IPS DF 4.7 (cell line): ENCODE data around the gene SLC35F1.

Experiments used
- DNase-seq: peaks from one replicate; pipeline ENCODE4 v3.0.0-alpha.2; 2013; ENCODE audit warnings: low spot score; ENCODE audit errors: extremely low read depth

The SLC35F1 gene

DNA sequence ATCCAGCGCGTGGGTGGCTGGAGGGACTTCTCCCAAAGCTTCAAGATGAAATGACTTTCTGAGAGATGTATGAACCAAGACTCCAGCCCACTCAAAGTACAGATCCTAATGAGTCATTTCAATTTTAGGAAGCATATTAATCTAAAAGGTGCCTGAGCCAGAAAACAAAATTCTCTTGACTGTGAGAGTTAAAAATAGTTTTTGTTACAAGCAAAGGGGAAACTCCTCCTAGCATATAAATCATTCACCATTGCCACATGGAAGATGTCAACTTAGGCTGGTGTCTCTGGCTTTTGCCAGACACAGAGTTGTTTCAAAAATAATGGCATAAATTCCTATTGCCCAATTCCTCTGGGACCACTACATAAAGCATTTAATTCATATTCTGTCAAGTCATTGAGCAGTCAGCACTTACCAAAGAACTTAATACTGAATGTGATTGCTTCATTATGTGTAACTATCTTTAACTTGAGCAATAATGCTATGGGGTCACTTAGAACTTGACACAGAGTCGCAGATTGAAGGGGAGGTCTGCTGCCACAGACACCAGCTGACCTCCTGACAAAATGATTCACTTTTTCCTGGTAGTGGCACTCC lies 280.6 kb downstream of the SLC35F1 start:
- DNase-seq = no peak

DNA sequence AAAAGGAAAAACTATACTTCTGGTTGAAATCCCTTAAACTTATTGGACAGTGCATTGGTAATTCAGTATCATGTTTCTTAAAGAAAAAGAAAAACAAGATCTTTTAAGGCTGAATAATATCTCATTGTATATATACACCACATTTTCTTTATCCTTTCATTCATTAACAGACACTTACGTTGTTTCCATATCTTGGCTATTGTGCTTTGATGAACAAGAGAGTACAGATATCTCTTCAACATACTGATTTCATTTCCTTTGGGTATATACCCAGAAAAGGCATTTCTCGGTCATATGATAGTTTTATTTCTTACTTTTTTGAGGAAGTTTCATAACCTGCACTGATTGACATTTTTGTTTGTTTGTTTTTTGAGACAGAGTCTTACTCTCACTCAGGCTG lies 281.5 kb downstream of the SLC35F1 start:
- no peak for DNase-seq

DNA sequence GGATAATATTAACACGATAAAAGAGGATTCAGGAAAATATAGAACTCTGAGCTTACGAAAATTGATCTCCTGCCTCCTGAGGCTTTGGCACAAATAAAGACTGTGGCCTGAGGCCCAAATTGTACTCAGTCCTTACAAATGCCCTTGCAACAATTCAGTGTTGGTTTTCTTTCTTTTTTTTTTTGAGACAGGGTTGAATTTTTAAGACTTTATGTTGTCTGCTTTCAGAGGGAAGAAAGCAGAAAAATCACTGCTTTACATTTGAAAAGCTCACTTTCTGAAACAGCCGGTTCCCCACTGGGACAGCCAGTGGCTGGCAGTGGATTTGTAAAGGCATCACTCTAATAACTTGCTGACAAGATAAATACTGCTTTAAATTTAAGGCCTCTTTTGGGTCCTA lies 290.5 kb downstream of the SLC35F1 start:
- DNase-seq = peak; percentile 19

DNA sequence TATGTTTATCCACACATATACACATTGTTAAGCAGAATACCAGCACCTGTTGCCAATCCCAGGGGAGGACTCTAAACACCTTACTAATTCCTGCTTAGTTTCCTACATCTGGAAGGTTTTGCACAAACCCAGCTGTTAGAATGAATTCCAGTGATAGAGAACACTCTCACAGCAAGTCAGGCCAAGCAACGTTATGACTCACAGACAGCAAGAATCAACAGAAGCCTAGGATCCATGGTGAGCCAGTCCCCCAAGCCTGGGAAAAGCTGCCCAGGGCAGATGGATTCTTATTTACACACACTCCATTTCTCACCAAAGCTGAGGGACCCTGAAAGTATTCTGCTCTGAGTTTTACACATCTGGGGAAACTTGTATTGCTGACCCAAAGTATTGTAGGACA lies 291.7 kb downstream of the SLC35F1 start:
- no peak for DNase-seq

DNA sequence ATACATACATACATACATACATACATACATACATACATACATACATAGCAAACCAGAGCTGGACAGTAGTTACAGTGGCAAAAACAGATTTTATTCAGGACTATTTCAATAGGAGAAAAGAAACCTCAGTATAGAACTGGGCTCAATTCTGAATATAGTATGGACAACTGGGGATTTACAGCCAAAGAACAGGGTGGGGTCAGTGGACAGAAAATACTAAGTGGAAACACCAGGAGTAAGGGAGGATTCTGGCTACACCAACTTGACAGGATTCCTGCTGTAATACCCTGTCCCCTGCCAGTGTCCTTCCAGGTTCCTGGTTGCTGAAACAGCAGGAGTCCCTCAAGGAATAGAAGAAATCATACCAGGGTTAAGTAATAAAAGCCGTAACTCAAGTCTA lies 293.1 kb downstream of the SLC35F1 start:
- DNase-seq = no peak

DNA sequence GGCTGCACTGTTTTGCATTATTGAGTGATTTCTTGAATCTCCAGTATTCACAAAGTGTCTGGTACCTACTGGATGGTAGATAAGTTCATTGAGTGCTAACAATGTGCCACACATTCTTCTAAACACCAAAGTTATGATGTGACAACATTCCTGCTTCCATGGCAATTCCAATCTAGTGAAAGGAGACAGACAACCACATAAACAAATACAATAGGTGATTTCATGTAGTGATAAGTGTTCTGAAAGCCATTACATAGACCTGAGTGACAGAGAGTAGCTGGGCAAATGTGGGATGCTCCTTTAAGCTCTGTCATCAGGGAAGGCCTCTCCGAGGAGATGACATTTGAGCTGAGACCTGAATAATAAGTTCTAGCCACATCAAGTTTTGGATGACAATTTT lies 295.5 kb downstream of the SLC35F1 start:
- no peak for DNase-seq

DNA sequence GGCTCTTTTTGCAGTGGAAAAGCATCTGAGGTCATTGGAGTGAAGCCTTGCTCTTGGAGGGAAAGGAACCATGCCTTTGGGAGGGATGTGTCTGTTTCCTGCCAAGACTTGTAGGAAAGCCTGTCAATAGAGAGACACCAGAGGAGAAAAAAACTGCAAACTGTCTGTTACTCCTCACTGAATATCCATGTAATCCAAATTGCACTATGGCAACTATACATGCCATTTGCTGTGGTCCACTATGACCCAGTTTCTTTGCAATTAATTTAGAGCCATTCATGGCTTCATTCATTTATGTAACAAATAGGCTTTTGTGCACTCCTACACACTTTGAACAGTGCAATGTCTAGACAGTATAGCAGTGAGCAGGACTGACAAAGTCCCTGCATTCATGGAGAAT lies 296.5 kb downstream of the SLC35F1 start:
- DNase-seq = no peak

DNA sequence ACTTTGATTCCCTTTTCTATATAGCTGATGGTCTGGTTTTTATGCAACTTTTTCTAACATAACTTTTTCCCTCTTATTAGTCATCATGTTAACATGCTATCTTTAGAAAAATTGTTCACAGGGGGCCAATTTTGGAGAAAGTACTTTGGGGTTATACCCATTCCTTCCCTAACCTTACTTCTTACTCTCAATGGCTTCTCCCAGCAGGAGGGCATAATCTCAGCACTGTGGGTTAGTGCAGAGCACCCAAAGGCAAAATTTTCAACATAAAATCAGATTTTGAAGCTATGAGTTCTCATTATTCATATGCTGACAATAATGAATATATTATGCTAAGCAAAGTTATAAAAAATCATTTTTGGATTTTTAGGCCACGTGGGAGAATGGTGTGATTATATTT lies 299.2 kb downstream of the SLC35F1 start:
- no peak for DNase-seq

DNA sequence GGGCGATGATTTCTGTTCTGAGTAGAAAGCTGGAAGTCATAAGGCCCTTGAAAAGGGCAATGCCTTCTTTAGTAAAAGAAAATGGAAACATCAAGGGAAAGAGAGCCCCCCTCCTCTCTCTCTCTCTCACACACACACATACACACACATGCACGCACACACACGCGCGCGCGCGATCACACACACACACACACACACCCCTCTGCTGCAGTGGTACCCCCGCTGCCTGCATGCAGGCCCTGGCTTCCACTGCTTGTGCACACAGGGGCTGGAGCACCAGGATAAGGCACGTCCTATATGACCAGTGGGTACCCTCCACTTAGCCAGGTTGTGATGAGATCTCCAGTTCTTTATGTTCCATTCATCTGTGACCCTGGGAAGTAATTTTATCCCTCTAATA lies 300.9 kb downstream of the SLC35F1 start:
- DNase-seq = no peak

DNA sequence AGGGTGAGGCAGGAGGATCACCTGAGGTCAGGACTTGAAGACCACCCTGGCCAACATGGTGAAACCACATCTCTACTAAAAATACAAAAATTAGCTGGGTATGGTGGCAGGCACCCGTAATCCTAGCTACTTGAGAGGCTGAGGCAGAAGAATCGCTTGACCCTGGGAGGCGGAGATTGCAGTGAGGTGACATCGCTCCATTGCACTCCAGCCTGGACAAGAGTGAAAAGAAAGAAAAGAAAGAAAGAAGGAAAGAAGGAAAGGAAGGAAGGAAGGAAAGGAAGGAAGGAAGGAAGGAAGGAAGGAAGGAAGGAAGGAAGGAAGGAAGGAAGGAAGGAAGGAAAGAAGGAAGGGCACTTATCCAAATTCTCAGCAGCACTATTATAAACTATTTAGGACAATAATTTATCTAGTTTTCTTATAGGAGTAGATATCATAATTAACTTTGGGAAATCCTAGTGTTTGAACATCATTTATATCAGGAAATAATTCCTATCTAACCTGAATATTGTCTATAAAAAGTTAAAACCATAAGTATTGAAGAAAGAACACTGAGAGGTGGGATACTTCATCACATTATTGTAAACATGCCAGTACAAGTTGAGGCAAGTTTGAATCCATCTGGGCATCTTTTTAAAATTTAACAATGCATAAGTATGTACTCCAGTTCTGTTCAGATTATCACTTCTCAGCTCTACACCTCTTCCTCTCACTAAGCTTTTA lies 305.5 kb downstream of the SLC35F1 start:
- DNase-seq = no peak

DNA sequence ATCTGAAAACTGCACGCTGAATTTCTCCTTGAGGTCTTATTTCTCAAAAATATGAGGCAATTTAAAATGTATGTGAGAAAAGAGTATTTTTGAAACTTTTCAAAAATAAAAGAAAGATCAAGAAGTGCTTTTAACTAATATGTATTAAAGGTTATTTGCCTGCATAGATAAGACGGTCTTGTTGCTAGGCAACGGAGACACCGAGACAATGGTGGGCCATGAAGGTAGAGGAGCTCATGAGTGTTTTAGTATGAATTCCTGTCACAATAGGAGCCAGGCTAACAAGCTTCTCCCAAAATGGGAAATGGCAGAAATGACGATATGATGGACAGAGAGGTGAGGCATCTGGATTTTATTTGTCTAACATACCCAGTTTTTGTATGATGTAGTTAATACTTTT lies 308.2 kb downstream of the SLC35F1 start:
- DNase-seq = no peak

DNA sequence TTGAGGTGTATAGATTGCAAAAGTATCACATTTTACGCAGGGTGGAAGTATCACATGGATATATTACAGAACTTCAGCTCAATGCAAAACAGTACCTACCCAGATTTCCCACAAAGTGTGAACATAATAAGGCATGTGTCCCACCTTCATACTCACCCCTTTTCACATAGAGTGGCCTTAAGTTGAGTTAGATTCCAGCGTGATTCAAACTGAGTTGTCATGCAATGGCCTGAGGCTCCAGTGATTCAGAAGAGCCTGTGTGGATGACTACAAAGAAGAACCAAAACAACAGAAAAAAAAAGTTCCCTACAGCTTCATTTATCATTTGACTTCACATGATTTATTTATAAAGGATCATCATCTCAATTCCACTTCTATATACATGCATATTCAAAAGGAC lies 309.7 kb downstream of the SLC35F1 start:
- DNase-seq = no peak

DNA sequence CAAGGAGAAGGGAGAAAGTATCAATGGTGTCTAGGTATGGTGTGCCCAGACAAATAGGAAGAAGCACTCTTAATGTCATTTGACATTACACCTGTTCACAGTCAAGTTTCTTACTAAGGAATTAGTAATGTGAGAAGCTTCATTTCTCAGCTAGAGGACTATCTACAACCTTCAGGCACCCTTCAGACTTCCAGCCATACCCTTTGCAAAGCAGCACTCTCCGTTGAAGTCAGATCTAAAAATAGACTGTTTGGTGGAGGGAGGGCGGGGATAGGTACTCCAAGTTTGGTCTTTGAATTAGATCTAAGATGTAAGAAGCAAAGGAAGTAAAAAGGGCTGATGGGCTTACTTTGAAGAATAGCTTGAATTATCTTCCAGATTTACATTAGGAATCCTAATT lies 311.1 kb downstream of the SLC35F1 start:
- DNase-seq = no peak

DNA sequence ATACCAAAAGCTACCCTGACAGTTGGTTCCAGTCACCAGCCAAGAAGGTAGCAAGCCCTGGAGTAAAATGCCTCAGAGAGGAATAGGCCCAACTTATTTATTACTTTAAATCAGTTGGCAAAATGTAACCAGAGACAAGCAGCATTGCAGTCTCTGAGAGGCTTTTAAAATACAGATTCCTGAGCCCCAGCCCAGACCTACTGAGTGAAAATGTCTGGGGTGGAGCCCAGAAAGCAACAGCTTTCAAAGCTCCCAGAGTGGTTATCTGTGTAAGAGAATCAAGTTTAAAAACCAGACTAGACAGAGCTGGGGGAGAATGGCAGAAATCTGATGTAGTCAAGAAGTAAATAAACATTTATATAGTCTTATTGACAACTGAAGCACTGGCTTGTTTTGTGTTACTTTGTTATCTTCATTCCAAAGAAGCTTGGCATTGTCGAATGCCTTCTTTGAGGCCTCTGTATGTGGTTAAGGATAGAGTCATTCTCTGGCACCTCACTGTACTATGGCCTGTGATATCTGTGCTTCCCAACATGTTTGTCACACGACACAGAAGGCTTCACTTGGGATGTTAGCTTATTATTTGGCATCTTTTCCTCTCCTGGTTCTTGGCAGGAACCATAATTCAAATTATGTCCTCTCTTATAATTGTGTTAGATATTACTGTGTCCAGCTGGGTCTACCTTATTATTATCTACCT lies 313.5 kb downstream of the SLC35F1 start:
- DNase-seq = no peak

DNA sequence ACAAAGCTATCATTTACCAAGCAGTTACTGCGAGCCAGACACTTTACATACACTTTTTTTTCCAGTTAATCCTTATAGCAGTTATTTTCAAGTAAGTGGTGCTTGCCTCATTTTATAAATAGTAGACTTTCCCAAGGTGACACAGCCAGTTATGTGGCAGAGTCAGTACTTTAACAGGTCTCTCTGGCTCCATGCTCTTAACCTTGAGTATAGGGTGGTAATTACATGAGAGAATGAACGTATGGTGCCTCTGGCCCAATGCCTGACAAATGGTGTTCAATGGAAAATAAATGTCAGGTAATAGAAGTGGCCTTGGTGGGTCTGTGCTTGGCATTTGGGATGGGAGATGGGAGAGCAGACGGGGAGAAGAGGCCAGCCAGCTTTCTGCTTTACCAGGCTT lies 316.3 kb downstream of the SLC35F1 start:
- DNase-seq = no peak

DNA sequence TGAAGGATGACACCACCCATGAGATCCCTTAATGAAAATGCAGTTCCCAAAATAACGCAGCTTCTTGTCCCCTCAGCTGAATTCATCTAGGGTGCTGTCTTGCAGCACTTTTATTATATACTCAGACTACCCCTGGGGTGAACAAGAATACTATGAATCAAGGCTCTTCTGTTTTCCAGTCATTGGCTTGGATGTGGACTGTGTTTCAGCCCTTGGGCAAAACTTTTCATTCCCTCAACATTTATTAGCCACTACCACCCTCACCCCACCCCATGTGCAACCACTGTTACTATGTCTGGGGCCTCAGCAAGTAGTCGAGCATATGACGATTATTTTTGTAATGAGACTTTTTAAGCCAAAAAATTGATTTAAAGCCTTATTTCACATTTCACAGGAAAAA lies 321.8 kb downstream of the SLC35F1 start:
- no peak for DNase-seq

DNA sequence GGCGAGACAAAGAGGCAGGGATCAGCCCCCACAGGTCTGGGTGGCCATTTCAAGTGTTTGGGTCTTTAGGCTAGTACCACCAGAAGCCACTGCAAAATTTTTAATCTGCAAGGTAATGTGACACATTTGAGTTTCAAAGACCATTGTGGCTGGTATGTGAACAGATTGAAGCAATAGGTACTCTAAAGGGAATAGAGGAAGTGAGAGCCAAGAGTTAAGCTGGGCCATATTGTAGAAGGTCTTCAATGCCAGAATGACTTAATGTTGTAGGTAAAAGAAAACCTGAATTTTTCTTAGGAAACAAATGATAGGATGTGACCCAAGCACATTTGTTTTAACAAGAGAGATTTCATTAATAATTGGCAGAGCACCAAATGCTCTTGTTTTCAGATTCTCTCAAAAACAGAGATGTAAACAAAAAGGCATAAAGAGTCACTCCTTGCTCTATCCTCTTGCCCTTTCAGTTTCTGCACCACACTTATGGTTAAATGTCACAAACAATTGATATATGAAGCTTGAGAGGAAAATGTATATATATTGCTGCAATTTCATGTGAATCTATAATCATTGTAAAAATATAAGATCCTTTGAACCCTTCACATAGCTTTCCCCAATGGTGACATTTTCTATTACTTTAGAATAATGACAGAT lies 333.9 kb downstream of the SLC35F1 start:
- DNase-seq = no peak

DNA sequence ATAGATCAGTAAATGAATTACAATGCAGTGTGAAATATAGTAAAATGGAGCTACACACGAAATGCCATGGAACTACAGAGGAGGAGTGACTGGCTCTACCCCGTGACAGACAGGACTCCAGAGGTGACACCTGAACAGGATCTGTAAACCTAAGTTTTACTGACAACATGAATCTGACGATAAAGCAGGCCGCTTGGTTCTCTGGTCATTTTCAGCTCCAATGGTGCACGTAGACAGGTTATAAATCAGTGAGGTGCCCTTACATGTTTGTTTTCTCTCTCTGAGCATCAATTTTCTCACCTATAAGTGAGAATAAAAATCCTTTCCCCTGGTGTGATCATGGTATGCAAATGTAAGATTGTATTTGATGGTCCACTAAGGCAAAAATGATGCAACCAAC lies 339.3 kb downstream of the SLC35F1 start:
- DNase-seq = no peak

DNA sequence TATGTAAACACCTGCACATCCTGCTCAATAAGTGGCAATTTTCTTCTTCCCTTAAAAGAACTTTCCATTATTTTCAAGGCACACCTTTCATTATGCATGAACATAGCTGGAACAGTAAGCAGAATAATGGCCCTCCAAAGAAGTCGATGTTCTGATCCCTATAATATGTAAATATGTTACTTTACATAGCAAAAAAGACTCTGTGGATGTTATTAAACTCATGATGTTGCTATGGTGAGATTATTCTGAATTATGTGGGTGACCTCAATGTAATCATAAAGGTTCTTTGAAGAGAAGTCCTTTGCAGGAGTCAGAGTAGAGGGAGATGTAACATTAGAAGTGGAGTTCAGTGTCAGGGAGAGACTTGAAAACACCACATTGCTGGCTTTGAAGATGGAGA lies 341.1 kb downstream of the SLC35F1 start:
- DNase-seq = no peak

DNA sequence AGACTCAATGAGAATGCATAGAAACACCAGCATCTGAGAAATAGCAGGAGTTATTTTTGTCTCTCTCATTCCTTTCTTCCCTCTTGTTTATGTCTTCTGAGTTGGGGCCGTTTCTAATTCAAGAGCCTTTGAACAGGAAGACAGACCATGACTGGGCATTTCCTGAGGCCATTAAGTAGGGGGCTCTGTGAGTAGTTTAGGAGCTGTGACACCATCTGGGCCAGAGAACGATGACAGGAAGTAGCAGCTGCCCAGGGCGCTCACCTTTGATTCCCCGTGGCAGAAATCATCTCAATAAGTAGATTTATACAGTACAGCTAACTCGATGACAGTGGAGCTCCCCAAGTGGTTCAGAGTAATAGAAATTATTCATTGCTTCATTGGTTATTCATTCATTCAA lies 342.6 kb downstream of the SLC35F1 start:
- DNase-seq = no peak

DNA sequence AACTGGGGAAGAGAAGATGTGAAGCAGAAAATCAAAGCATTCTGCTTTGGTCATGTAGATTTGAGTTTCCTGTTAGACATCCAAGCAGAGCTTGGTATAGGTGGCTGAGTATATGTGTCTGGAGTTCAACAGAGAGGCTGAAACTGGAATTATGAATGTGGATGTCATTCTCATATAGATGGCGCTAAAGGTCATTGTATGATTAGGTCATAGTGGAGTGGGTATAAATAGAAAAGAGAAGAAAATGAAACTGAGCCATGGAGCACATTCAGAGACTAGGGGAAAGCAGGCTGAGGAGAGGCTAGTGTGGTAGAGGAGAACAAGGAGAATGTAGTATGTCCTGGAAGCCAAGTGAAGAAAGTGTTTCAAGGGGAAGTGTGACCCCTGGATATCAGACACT lies 345.4 kb downstream of the SLC35F1 start:
- no peak for DNase-seq

DNA sequence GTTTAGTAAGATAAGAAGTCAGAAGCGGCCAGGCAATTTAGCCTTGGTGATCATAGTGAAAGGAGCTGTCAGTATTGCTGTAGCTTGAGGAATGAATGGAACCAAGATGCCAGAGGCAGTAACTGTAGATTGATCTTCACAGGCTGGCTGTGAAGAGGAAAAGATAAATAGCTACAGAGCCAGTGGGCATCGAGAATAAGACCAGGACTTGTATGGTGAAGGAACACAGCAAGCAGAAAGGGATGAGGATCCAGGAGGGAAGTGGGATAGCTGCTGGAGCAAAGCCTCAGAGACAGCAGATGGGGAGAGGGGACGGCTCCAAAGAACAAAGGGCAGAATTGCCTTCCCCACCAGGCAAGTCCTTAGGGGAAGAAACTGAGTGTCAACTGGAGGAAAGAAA lies 346.7 kb downstream of the SLC35F1 start:
- no peak for DNase-seq
